NT2/D1 (cell line): Measurements from ENCODE around the gene MEF2B.

Source experiments
- DNase-seq: peaks from one replicate; pipeline ENCODE4 v3.0.0-alpha.2; 2011; ENCODE audit warnings: low read depth, low spot score
- H3K27me3 ChIP-seq: 2 replicates; pipeline ENCODE4 v1.6.0; 2011; ENCODE audit warnings: mild to moderate bottlenecking; ENCODE audit not compliant: insufficient read length, insufficient read depth
- H3K36me3 ChIP-seq: 2 replicates; pipeline ENCODE4 v1.6.1; 2011; ENCODE audit warnings: mild to moderate bottlenecking, low read length, mixed read lengths; ENCODE audit not compliant: insufficient read depth, insufficient read length
- H3K4me1 ChIP-seq: 2 replicates; pipeline ENCODE4 v1.5.1; 2011; ENCODE audit not compliant: insufficient read depth, insufficient read length
- H3K4me3 ChIP-seq: 2 replicates; pipeline ENCODE4 v1.5.1; 2011; ENCODE audit warnings: low read depth; ENCODE audit not compliant: insufficient read length
- H3K9ac ChIP-seq: 2 replicates; pipeline ENCODE4 v1.6.0; 2011; ENCODE audit warnings: low read depth; ENCODE audit not compliant: insufficient read length
- H3K9me3 ChIP-seq: 2 replicates; pipeline ENCODE4 v1.5.1; 2011; ENCODE audit warnings: mild to moderate bottlenecking, low read length; ENCODE audit not compliant: insufficient read depth
- SUZ12 ChIP-seq: IDR thresholded peaks from 2 replicates; pipeline ENCODE4 v1.6.1; 2011; ENCODE audit not compliant: insufficient read length, insufficient read depth; ENCODE audit errors: extremely low read depth
- YY1 ChIP-seq: IDR thresholded peaks from 2 replicates; pipeline ENCODE4 v1.6.1; 2011; ENCODE audit not compliant: insufficient read length, insufficient read depth
- ZNF274 ChIP-seq: IDR thresholded peaks from 2 replicates; pipeline ENCODE4 v1.6.1; 2011; ENCODE audit warnings: mild to moderate bottlenecking, low read depth, low read length

The MEF2B gene

DNA sequence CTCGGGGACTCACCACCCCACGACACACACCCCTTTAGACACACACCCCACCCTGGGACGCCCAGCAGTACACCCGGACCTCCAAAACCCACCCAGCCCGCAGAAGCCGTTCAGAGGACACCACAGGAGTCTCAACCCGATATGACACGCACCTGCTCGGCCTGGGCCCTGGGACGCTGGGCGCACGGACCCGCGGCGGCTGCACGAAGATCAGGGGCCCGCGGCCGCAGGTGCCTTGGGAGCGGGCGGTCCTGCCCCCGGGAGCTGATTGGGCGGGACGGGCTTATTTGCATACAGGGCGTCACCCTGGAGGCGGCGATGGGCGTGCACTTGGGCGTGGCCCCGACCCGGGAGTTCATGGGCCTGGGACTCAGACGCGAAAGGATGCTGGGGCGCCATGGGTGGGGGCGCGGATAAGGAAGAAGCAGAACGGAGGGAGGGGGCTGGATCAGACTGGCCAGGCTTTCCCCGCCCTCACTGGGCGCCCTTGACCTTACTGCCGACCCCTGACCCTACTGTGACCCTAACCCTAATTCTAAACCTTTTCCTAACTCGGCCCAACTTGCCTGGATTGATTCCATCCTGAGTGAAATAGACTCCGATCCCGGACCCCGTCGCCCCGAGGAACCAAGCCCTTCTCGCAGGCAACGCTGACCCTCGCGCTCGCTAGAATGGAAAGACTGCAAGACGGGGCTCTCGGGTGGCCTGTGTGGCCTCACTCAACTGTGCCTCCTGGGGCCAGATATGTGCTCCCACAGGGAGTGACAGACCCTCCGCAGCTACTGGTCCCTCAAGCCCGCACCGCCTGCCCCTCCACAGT lies at the start of gene MEF2B:
Gene MEF2B (minus strand): TSS at position 211 of the 820 bp plus-strand sequence. CDS start 19,528 bp downstream, outside the sequence.
- peak; percentile 66 for DNase-seq
- no peak for TF ChIP-seq YY1
- no peak for TF ChIP-seq ZNF274
- TF ChIP-seq SUZ12, result no peak
- no peak within 1 kb of the TSS for H3K4me3 ChIP-seq
- peaks cover 21% of the 10 kb centered on the region for H3K4me1 ChIP-seq
- no peaks in the 10 kb centered on the region for H3K9me3 ChIP-seq
- H3K36me3 ChIP-seq, result no peaks in the 10 kb centered on the region
- H3K9ac ChIP-seq, result peak within 1 kb of the TSS; percentile 43
- H3K27me3 ChIP-seq, result peaks cover 48% of the 10 kb centered on the region

DNA sequence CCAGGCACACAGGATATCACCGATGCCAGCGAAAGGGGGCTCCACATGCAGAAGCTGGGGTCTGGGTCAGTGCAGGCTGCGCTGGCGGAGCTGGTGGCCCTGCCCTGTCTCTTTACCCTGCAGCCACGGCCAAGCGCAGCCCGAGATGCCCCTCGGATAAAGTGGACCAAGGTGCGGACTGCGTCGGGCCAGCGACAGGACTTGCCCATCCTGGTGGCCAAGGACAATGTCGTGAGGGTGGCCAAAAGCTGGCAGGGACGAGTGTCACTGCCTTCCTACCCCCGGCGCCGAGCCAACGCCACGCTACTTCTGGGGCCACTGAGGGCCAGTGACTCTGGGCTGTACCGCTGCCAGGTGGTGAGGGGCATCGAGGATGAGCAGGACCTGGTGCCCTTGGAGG lies 48.8 kb upstream of the MEF2B start:
- no peak for TF ChIP-seq YY1
- no peak for TF ChIP-seq ZNF274
- TF ChIP-seq SUZ12, result no peak
- H3K27me3 ChIP-seq, result peaks cover 26% of the 10 kb centered on the region
- DNase-seq, result no peak

DNA sequence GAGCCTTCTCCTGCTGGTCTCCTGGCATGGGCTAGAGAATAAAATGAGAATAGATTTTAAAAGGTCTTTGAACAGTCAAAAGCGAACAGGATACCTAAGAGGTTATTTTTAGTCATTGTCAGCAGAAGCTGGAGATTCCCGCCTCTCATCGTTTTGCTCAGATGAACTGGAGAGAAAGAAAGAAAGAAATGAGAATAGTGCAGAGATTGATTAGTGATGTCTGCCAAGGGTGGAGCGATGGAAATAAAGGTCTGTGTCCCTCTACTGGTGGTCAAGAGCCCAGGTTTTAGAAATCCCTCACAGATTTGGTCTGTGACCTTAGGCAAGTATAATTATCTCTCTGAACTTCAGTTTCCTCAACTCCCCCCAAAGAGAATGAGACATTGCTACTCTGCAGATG lies 47.0 kb upstream of the MEF2B start:
- Histone ChIP-seq H3K36me3 (no peaks in the 10 kb centered on the region), H3K9me3 (no peaks in the 10 kb centered on the region), H3K27me3 (peaks cover 40% of the 10 kb centered on the region), H3K9ac (no peak overlapping the region), H3K4me1 (peaks cover 8% of the 10 kb centered on the region), H3K4me3 (no peak overlapping the region)
- no peak for DNase-seq
- TF ChIP-seq ZNF274 (no peak), SUZ12 (no peak), YY1 (no peak)

More for the DNA sequence above, 48.8 kb upstream of the MEF2B start:
- H3K36me3 ChIP-seq, result no peaks in the 10 kb centered on the region
- peaks cover 2% of the 10 kb centered on the region for H3K4me1 ChIP-seq
- H3K9ac ChIP-seq, result no peak overlapping the region
- no peak overlapping the region for H3K4me3 ChIP-seq
- peaks cover 2% of the 10 kb centered on the region; the same call in 1 of the 2 replicates for H3K9me3 ChIP-seq

DNA sequence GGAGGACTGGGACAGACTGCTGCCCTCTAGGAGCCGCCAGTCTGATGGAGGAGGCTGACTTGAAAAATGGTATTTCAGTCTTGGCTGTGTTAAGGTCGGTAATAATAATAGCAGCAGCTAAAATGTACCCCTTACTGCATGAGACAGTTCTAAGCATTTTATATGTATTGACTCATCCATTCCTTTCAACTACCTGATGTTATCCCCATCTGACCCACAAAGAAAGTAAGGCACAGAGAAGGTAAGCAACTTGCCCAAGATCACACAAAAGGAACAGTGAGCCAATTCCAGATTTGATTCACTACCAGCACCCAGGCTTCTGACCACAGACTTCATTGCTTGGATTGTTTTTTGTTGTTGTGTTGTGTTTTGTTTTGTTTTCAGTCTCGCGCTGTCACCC lies 45.7 kb upstream of the MEF2B start:
- H3K4me3 ChIP-seq, result no peak overlapping the region
- no peaks in the 10 kb centered on the region for H3K9me3 ChIP-seq
- H3K36me3 ChIP-seq, result no peaks in the 10 kb centered on the region
- DNase-seq, result no peak
- H3K9ac ChIP-seq, result no peak overlapping the region
- H3K27me3 ChIP-seq, result peaks cover 53% of the 10 kb centered on the region
- TF ChIP-seq SUZ12 (no peak), YY1 (no peak), ZNF274 (no peak)
- H3K4me1 ChIP-seq, result peaks cover 13% of the 10 kb centered on the region

DNA sequence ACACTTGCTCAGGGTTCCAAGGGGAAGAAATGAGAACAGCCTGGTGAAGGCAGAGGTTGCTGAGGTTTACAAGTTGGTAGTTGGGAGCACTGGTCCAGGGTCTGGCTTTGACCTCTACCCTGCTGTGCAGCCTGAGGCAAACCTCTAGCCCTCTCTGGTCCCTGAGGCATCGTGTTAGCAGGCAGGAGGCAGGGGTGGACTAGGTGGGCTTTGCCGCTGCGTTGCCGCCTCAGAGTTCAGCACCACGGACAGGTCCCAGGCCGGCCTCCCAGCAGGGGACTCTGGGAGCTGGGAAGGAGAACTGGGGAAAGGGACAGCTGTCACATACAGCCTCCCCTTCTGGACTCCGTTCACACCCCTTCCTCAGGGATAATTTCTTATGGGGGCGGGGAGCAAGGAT lies 44.8 kb upstream of the MEF2B start:
- peaks cover 13% of the 10 kb centered on the region for H3K4me1 ChIP-seq
- DNase-seq, result peak; percentile 69

DNA sequence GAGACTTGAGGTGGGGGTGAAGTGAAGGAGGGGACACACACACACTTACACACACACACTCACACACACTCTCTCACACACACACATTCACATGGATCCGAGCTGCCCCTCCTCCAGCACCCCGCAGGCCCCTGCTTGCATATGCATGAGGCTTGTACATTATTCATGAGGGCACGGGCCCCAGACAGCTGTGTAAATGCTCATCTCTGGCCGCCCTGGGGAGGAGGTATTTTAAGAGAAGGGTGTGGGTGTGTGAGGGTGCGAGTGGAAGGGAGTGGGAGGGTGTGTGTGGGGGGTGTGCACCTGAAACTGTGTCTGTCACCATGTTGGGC lies 44.1 kb upstream of the MEF2B start:
- Histone ChIP-seq H3K9ac (no peak overlapping the region), H3K27me3 (peaks cover 69% of the 10 kb centered on the region)
- DNase-seq, result no peak

More for the DNA sequence above, 44.8 kb upstream of the MEF2B start:
- Histone ChIP-seq H3K27me3 (peaks cover 62% of the 10 kb centered on the region), H3K9me3 (no peaks in the 10 kb centered on the region), H3K9ac (no peak overlapping the region), H3K4me3 (no peak overlapping the region), H3K36me3 (no peaks in the 10 kb centered on the region)
- TF ChIP-seq ZNF274 (no peak), SUZ12 (no peak), YY1 (no peak)

DNA sequence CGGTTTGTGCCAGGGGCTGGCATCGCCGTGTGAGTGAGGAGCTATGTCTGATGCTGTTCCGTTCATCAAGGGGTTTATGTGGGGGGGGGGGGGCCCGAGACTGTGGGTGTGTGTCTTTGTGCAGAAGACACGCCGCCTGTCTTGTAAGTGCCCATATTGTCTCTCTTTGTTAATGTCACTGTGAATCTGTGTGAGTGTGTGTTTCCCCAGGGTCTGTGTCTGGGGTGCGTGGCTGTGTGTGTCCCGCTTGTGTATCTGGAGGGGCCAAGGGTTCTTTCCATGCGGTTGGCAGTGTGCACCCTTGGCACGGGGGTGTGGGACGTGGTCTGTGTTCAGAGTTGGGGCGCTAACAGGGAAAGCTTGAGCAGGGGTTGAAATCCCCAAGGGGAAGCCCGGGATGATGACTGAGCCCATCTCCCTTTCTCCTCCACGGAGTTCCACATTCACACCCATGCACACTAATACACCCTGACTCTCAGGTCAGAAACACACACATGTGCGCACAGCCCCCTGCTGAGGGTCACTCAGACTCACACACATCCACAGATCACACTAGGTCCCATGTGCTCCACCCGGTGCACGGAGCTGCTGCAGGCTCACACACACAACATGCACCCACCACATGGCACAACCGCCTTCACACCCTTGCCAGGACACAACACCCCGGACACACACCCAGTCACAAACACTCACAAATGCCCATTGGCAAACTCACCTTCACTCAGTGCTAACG lies 43.5 kb upstream of the MEF2B start:
- H3K9me3 ChIP-seq, result no peaks in the 10 kb centered on the region

More for the DNA sequence above, 44.1 kb upstream of the MEF2B start:
- Histone ChIP-seq H3K4me1 (peaks cover 13% of the 10 kb centered on the region), H3K36me3 (no peaks in the 10 kb centered on the region), H3K4me3 (no peak overlapping the region), H3K9me3 (no peaks in the 10 kb centered on the region)
- TF ChIP-seq YY1, result no peak
- TF ChIP-seq ZNF274, result no peak
- no peak for TF ChIP-seq SUZ12

More for the DNA sequence above, 43.5 kb upstream of the MEF2B start:
- peaks cover 13% of the 10 kb centered on the region for H3K4me1 ChIP-seq
- H3K4me3 ChIP-seq, result no peak overlapping the region
- H3K36me3 ChIP-seq, result no peaks in the 10 kb centered on the region
- TF ChIP-seq ZNF274, result no peak
- TF ChIP-seq SUZ12, result no peak
- no peak for TF ChIP-seq YY1
- H3K27me3 ChIP-seq, result peaks cover 75% of the 10 kb centered on the region
- no peak for DNase-seq
- H3K9ac ChIP-seq, result no peak overlapping the region
